ENCODE results near the gene UQCRHL.
"Not testable (repeated sequence)": the region's sequence is repeated elsewhere in the genome, so short reads cannot be mapped to it uniquely, and the experiment has no call there.

DNA sequence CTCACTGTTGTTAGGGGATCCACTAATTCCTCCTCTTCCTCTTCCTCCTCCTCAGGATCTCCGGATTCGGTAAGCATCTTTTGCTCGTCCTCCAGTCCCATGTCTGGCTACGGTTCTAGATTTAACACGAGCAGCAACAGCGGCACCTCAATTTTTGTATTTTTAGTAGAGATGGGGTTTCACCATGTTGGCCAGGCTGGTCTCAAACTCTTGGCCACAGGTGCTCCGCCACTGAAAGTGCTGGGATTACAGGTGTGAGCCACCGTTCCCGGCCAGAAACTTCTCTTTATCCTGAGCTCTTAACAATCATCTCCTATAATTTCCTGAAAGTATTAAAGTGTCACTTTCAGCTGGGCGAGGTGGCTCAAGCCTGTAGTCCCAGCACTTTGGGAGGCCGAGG, at the start of gene UQCRHL:
- TF ChIP-seq, protein P1, sequence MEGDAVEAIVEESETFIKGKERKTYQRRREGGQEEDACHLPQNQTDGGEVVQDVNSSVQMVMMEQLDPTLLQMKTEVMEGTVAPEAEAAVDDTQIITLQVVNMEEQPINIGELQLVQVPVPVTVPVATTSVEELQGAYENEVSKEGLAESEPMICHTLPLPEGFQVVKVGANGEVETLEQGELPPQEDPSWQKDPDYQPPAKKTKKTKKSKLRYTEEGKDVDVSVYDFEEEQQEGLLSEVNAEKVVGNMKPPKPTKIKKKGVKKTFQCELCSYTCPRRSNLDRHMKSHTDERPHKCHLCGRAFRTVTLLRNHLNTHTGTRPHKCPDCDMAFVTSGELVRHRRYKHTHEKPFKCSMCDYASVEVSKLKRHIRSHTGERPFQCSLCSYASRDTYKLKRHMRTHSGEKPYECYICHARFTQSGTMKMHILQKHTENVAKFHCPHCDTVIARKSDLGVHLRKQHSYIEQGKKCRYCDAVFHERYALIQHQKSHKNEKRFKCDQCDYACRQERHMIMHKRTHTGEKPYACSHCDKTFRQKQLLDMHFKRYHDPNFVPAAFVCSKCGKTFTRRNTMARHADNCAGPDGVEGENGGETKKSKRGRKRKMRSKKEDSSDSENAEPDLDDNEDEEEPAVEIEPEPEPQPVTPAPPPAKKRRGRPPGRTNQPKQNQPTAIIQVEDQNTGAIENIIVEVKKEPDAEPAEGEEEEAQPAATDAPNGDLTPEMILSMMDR (IDR thresholded peaks at IDR 0.05; ENCODE audit: insufficient read depth, low read depth, low read length): not testable (repeated sequence)
- not testable (repeated sequence) for TF ChIP-seq EZH2 (IDR thresholded peaks at IDR 0.05; ENCODE audit: insufficient read depth, low read length)
